Stimulated activated CD8-positive, alpha-beta memory T cell treated with anti-CD3 and anti-CD28 coated beads, Interleukin-15, amount 100 ng/mL, for 1 hour (primary cell): ENCODE data around the gene COL27A1.
"Not testable (repeated sequence)": the region's sequence is repeated elsewhere in the genome, so short reads cannot be mapped to it uniquely, and the experiment has no call there.

Source experiments
- DNase-seq: peaks from one replicate; pipeline ENCODE4 v3.0.0-alpha.2; 2020; ENCODE audit warnings: low read depth

Gene COL27A1

GRCh38 chr9:114123031-114123977 is 32.0 kb upstream of the COL27A1 start:
- DNase-seq: no peak

DNA sequence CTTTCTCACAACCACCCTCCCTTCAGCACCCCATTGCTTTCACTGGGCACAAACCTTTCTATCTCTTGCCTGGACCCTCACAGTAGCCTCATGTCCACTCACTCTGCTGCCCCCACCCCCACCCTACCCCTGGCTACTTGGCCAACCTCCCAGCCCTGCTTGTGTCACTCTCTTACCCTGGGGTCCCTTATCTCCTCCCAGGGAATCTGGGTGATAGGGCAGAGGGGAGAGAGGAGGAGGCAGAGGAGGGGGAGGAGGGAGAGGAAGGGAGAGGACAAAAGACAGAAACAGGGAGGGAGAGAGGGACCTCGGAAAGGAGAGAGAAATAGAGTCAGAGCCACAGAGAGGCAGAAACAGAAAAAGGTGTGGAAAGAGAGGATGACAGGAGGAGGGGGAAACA is 31.2 kb upstream of the COL27A1 start:
- no peak for DNase-seq

- no peak for DNase-seq
Observed at GRCh38 chr9:114124666-114125475, 30.5 kb upstream of the COL27A1 start.

- DNase-seq: no peak
Observed at GRCh38 chr9:114125476-114126013, 29.8 kb upstream of the COL27A1 start.

DNA sequence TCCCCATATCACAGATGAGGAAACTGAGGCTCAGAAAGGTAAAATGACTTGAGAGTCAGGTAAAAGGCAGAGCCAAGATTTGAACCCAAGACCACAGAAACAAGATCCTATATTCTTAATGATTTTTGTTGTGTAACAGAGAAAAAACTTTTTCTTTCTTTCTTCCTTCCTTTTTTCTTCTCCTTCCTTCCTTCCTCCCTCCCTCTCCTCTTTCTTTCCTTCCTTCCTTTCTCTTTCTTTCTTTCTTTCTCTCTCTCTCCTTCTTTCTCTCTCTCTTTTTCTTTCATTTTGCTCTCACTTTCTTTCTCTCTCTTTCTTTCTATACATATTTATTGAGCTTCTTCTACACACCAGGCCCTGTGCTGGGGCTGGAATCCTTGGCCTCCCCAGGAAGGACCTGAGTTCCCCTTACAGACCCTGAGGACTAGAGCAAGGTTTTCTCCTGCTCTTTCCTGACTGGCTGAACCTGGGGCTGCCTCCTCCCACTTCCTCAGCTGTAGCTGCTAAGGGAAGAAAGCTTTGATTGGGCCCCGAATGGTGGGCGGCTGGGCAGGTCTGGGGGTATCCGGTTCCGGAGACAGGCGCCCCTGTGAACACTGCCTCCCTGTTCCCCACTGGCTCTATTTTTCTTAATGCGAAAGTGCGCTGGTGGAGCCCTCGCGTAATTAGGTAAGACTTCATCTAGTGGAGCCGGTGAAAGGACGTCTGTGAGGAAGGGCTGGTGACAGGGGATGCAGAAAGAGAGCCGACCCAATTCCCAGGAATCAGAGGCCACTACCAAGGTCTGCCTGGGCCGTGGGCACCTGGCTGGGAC is 28.9 kb upstream of the COL27A1 start:
- DNase-seq: no peak

DNA sequence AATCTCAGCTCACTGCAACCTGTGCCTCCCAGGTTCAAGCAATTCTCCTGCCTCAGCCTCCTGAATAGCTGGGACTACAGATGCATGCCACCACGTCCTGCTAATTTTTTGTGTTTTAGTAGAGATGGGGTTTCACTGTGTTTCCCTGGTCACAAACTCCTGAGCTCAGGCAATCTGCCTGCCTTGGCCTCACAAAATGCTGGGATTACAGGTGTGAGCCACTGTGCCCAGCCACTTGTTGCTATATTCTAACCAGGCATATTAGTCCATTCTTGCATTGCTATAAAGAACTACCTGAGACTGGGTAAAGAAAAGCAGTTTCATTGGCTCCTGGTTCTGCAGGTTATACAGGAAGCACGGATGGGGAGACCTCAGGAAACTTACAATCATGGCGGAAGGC is 26.6 kb upstream of the COL27A1 start:
- not testable (repeated sequence) for DNase-seq

DNA sequence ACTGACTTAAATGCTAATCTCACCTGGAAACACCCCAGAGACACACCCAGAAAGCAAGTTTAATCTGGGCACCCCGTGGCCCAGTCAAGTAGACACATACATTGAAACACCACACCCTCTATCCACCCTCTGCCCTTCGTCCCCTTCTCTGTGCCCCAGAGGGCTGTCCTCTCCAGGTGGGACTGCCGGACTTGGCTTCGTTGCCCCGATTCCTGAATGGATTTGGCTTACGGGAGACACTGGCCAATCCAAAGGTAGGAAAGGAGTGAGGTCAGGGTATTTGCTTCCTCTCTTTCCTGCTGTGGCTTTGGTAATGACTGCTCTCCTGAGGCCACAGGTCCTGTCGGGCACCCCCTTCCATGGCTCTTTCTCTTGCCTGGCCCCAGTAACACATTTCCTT is 25.2 kb upstream of the COL27A1 start:
- no peak for DNase-seq

- no peak for DNase-seq
Observed at GRCh38 chr9:114130624-114131277, 24.6 kb upstream of the COL27A1 start.

DNA sequence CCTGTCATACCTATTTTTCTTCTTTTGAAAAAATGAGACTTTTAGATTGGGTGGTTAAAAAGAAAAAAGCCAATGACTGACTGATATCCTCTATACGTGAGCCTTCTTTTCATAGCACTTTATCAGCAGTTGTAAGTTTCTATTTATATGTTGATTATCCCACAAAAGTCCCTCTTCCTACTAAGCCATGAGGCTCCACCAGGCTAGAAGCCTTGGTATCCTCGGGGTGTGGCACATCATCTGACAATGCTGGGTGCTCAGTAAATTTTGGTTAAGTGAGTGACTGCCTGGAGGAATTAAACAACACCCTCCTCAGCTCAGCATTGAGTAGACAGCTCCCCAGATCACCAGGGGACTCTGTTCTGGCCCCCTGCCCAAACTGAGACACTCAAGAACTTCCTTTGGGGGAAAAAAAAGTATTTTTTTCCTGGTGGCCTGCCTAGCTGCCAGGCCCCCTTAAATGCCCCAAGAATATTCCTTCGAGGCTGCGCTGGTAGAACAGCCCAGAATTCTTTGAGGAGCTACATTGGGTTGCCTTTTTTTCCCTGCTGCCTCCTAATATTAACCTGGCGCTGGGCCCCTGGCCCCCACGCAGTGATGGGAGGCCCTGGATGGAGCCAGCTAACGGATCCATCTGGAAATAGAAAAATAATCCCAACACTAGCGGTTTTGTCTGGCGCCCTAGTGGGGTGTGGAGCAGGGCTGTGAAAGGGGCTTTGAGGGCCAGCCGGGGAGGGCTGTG is 23.4 kb upstream of the COL27A1 start:
- no peak for DNase-seq

- no peak for DNase-seq
Observed at GRCh38 chr9:114132550-114132918, 22.8 kb upstream of the COL27A1 start.

DNA sequence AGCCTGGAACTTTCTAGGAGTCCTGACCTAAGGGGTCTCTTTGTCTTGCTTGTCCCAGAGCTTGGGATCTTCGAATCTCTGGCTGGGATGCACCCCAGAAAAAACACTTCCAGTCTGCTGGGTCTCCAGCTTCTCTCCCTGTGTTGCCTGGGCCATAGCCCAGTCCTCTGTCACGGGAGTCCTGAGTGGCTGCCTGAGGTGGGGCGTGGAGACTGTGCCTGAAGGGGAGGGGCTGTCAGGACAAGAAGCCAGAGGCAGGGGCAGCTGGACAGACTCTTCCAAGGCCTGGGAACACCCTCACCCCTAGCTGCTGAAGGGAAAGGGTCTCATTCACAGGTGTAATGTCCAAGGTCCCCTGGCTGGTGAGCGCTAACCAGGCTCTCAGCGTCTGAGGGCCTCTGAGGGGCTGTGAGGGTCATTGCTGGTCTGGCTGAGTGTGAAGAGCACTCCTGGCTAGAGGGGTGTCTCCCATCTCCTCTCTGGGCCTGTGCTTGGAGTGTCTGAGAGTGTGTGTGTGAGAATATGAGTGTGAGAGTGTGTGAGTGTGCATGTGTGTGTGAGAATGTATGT is 20.4 kb upstream of the COL27A1 start:
- no peak for DNase-seq

GRCh38 chr9:114137831-114138230 is 17.5 kb upstream of the COL27A1 start:
- DNase-seq: no peak

- no peak for DNase-seq
Observed at GRCh38 chr9:114138552-114138971, 16.8 kb upstream of the COL27A1 start.

DNA sequence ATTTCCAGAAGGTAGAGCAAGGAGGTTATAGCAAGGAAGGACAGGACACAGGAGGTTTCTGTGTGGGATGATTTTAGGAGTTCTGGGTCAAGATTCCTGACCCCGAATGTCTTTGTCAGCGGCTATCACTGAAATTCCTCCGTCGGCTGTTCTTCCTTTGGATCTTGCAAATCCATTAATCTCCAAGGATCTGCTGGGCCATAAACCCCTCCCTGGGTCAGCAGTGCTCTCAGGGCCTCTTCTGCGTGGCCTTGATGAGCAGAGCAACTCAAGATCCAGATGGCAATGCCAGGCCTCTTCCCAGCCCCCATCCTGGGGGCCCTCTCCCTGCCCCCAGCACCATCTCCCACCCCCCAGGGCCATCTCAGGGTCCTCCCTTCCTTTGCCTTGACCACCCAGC is 16.3 kb upstream of the COL27A1 start:
- no peak for DNase-seq

GRCh38 chr9:114140401-114140800 is 14.9 kb upstream of the COL27A1 start:
- DNase-seq: no peak

DNA sequence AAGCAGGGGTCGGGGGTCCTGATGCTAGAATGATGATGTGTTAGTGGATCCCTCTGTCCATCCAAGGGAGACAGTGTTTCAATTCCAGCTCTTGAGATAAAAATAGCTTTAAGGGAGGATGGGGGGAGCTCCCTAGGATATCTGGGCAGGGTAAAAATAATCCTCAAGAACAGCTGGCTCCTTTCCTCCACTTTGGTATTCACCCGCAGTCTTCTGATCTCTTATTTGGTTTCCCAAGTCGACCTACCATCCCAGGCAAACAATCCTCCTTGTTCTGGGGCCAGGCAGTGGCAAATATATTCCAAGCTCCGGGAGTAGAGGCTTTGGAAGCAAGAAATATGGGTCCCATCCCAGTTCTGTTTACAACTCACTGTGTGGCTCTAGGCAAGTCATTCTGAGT is 14.5 kb upstream of the COL27A1 start:
- DNase-seq: no peak

DNA sequence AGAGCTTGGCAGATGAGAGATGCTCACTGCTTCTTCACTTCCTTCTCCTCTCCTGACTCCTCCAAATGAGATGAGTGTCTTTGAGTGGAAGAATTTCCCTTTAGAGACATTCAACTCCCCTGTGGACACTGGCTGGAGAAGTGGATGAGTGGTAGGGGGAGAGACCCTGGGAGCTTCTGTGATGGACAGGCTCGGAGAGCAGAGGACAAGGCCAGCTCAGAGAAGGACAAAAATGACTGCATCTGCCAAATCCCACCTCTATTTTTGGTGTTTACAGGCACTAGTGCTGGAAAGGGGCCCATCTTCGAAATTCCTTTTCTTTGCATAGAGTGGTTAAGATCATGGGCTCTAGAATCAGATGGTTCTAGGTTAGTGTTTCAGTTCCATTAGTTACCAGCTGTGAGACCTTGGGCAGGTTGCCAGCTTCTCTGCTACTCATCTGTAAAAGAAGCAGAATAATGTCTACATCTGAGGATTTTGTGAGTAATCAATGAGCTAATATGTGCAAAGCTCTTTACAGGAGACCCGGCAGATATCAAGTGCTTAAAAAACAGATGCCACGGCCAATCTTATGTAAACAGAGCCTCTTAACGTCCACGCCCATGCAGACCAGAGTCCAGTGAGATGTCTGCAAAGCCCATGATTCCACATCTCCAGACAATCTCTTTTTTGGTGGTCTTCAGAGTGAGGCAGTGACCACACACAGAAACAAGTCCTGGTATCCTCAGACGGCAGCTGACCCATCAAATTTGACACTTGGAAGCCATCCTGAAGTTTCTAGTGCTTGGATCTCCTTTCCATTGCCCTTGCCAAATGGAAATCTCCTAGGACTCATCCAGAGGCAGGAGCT is 13.6 kb upstream of the COL27A1 start:
- DNase-seq: no peak

- no peak for DNase-seq
Observed at GRCh38 chr9:114143234-114143633, 12.1 kb upstream of the COL27A1 start.

DNA sequence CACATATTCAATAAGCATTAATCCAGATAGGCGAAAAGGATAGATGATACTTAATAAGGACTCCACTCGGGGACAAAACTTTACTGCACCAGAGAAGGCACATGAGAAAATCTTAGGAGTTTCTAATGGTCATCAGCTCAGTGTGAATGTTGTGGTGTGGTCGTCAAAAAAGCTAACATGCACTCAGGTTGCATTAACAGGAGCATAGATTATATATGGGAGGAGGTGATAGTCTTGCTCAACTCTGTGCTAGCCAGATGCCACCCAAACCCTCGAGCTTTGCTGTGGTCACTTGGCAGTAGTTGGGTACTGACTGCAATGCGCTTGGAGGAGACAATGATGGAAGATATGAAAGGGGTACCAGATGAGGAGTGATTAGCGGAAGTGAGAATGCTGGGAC is 8.6 kb upstream of the COL27A1 start:
- DNase-seq: no peak
